H9 (cell line): ENCODE data around the gene SRM. TPM values are rescaled to one million over a fixed set of nuclear protein-coding genes. Genes with fewer than 3 reads are reported as not detected.

Source experiments
- DNase-seq: peaks from one replicate; pipeline ENCODE4 v3.0.0-alpha.2; 2017
- H2AFZ ChIP-seq: one replicate; pipeline ENCODE4 v1.6.1; 2013; ENCODE audit warnings: mild to moderate bottlenecking, low read length, control low read depth, moderate library complexity
- H2AK5ac ChIP-seq: 2 replicates; pipeline ENCODE4 v1.6.1; 2013; ENCODE audit warnings: low read length, control low read depth, mixed read lengths; ENCODE audit not compliant: insufficient read length
- H2BK120ac ChIP-seq: one replicate; pipeline ENCODE4 v1.6.1; 2013; ENCODE audit warnings: low read depth, mild to moderate bottlenecking, low read length, control low read depth, inconsistent platforms; ENCODE audit not compliant: poor library complexity, severe bottlenecking
- H2BK12ac ChIP-seq: 2 replicates; pipeline ENCODE4 v1.6.1; 2013; ENCODE audit warnings: low read length, control low read depth, mixed read lengths, low read depth; ENCODE audit not compliant: insufficient read length
- H2BK15ac ChIP-seq: 2 replicates; pipeline ENCODE4 v1.6.1; 2013; ENCODE audit warnings: low read depth, low read length, control low read depth
- H2BK20ac ChIP-seq: one replicate; pipeline ENCODE4 v1.6.1; 2013; ENCODE audit warnings: low read depth, mild to moderate bottlenecking, low read length, control low read depth, inconsistent platforms; ENCODE audit not compliant: poor library complexity, severe bottlenecking
- H2BK5ac ChIP-seq: 2 replicates; pipeline ENCODE4 v1.6.1; 2013; ENCODE audit warnings: low read length, control low read depth, mixed read lengths; ENCODE audit not compliant: insufficient read length
- H3K14ac ChIP-seq: 2 replicates; pipeline ENCODE4 v1.6.1; 2013; ENCODE audit warnings: low read length, control low read depth; ENCODE audit not compliant: insufficient read depth
- H3K18ac ChIP-seq: 2 replicates; pipeline ENCODE4 v1.6.1; 2013; ENCODE audit warnings: low read depth, mild to moderate bottlenecking, mixed read lengths, low read length, control low read depth; ENCODE audit not compliant: insufficient read length
- H3K23ac ChIP-seq: 2 replicates; pipeline ENCODE4 v1.6.1; 2013; ENCODE audit warnings: low read length, control low read depth, mixed read lengths, low read depth; ENCODE audit not compliant: insufficient read length
- H3K23me2 ChIP-seq: 2 replicates; pipeline ENCODE4 v1.6.1; 2013; ENCODE audit warnings: low read depth, mild to moderate bottlenecking, mixed read lengths, low read length, control low read depth; ENCODE audit not compliant: insufficient read length, poor library complexity, severe bottlenecking
- H3K27ac ChIP-seq: 2 replicates; pipeline ENCODE4 v1.5.1; 2013; ENCODE audit warnings: low read length, control low read depth, mixed read lengths, low read depth; ENCODE audit not compliant: insufficient read length
- H3K27me3 ChIP-seq: 2 replicates; pipeline ENCODE4 v1.6.1; 2013; ENCODE audit warnings: low read length, control low read depth, inconsistent platforms; ENCODE audit not compliant: insufficient read depth
- H3K4ac ChIP-seq: 2 replicates; pipeline ENCODE4 v1.6.1; 2013; ENCODE audit warnings: low read depth, mild to moderate bottlenecking, control low read depth, inconsistent platforms, low read length, moderate library complexity
- H3K4me1 ChIP-seq: 2 replicates; pipeline ENCODE4 v1.6.1; 2013; ENCODE audit warnings: low read length, control low read depth, inconsistent platforms; ENCODE audit not compliant: insufficient read depth
- H3K4me2 ChIP-seq: 2 replicates; pipeline ENCODE4 v1.6.1; 2013; ENCODE audit warnings: low read length, control low read depth, mixed read lengths; ENCODE audit not compliant: insufficient read length, insufficient read depth
- H3K56ac ChIP-seq: 2 replicates; pipeline ENCODE4 v1.6.1; 2013; ENCODE audit warnings: low read depth, mild to moderate bottlenecking, mixed read lengths, low read length, control low read depth; ENCODE audit not compliant: insufficient read length
- H3K79me1 ChIP-seq: 2 replicates; pipeline ENCODE4 v1.6.1; 2013; ENCODE audit warnings: low read depth, mild to moderate bottlenecking, moderate library complexity, low read length, control low read depth, inconsistent platforms; ENCODE audit not compliant: insufficient read depth, poor library complexity, severe bottlenecking
- H3K79me2 ChIP-seq: 2 replicates; pipeline ENCODE4 v1.6.1; 2013; ENCODE audit warnings: low read length, control low read depth, inconsistent platforms; ENCODE audit not compliant: insufficient read depth
- H3K9ac ChIP-seq: 2 replicates; pipeline ENCODE4 v1.6.1; 2013; ENCODE audit warnings: low read length, control low read depth, mixed read lengths; ENCODE audit not compliant: insufficient read length; ENCODE audit errors: extremely low read depth
- H3K9me3 ChIP-seq: one replicate; pipeline ENCODE4 v1.6.1; 2013; ENCODE audit warnings: low read depth, low read length, inconsistent platforms; ENCODE audit not compliant: control insufficient read depth
- H3T11ph ChIP-seq: one replicate; pipeline ENCODE4 v1.6.1; 2013; ENCODE audit warnings: mild to moderate bottlenecking, low read length, control low read depth, inconsistent platforms
- H4K20me1 ChIP-seq: one replicate; pipeline ENCODE4 v1.6.1; 2013; ENCODE audit not compliant: control insufficient read depth, insufficient read length, insufficient read depth
- H4K5ac ChIP-seq: 2 replicates; pipeline ENCODE4 v1.6.1; 2013; ENCODE audit warnings: low read depth, mild to moderate bottlenecking, mixed read lengths, low read length, control low read depth; ENCODE audit not compliant: insufficient read length
- H4K8ac ChIP-seq: replicated peaks from 2 replicates; pipeline ENCODE4 v1.6.1; 2013; ENCODE audit warnings: low read length, control low read depth, mixed read lengths, low read depth; ENCODE audit not compliant: insufficient read length
- H4K91ac ChIP-seq: 2 replicates; pipeline ENCODE4 v1.6.1; 2013; ENCODE audit warnings: low read depth, mild to moderate bottlenecking, moderate library complexity, mixed read lengths, low read length, control low read depth; ENCODE audit not compliant: insufficient read length
- H3K27ac Mint-ChIP-seq, 3 experiments: 2 replicates in 2 of 3; 3 replicates in 1 of 3; pipeline ENCODE4 v1.8.0; 2020 to 2021; ENCODE audit warnings: mixed read lengths in 3 of 3, mild to moderate bottlenecking in 1 of 3, moderate library complexity in 1 of 3
- H3K27me3 Mint-ChIP-seq: 2 replicates; pipeline ENCODE4 v1.8.0; 2021; ENCODE audit warnings: low read depth, mild to moderate bottlenecking, moderate library complexity, mixed read lengths
- H3K36me3 Mint-ChIP-seq, 3 experiments: 2 replicates in 2 of 3; 3 replicates in 1 of 3; pipeline ENCODE4 v1.8.0; 2020 to 2021; ENCODE audit warnings: low read depth in 3 of 3, mixed read lengths in 3 of 3; ENCODE audit not compliant: insufficient read depth in 1 of 3
- H3K4me1 Mint-ChIP-seq, 2 experiments: 2 replicates each; pipeline ENCODE4 v1.8.0; 2020; ENCODE audit warnings: mixed read lengths in 2 of 2
- H3K4me3 Mint-ChIP-seq, 2 experiments: 2 replicates in 1 of 2; 3 replicates in 1 of 2; pipeline ENCODE4 v1.8.0; 2020 to 2021; ENCODE audit warnings: mild to moderate bottlenecking in 2 of 2, mixed read lengths in 2 of 2, moderate library complexity in 1 of 2
- H3K9me3 Mint-ChIP-seq, 2 experiments: 2 replicates in 1 of 2; 3 replicates in 1 of 2; pipeline ENCODE4 v1.8.0; 2020; ENCODE audit warnings: mild to moderate bottlenecking in 2 of 2, mixed read lengths in 2 of 2, moderate library complexity in 1 of 2
- CTCF ChIP-seq: fragments of 200-600 bp; sonication (generic); conservative IDR thresholded peaks from 3 replicates; pipeline ENCODE4 v1.8.0; 2021; ENCODE audit warnings: antibody characterized with exemption, mild to moderate bottlenecking
- WGBS: extraction: QIAGEN DNeasy Blood & Tissue Kit; methylation state at CpG from one replicate; pipeline ENCODE4 v1.1.7; 2013; ENCODE audit warnings: missing lambda C conversion rate, low lambda C conversion rate, mixed read lengths; ENCODE audit not compliant: insufficient read length; ENCODE audit errors: extremely low coverage; 5-methylcytosine and 5-hydroxymethylcytosine counted together
- total RNA-seq: library from RNA; stranded (reverse); gene quantifications from 2 replicates; pipeline ENCODE4 v1.2.1, GENCODE V29; 2021

Gene SRM
- total RNA-seq, 1 experiment from 2014 or later: 196 TPM

GRCh38 chr1:11054666-11055065 is 5.2 kb downstream of the SRM start:
- peaks cover 16 to 25% of the 10 kb centered on the region in 2 experiments for H3K4me1 Mint-ChIP-seq
- no peaks in the 10 kb centered on the region for H4K20me1 ChIP-seq
- H3K27ac Mint-ChIP-seq: peak overlapping the region in 1 of 3 experiments; percentile 62; a peak in 1 of 7 replicates

More at GRCh38 chr1:11054666-11055065, 5.2 kb downstream of the SRM start:
- peaks cover 2% of the 10 kb centered on the region; the same call in 1 of the 2 replicates for H3K79me2 ChIP-seq
- H2AK5ac ChIP-seq: no peak overlapping the region
- no peak overlapping the region for H2AFZ ChIP-seq
- no peak overlapping the region for H3K14ac ChIP-seq
- H3K4ac ChIP-seq: no peak overlapping the region
- H3K27me3 ChIP-seq: no peaks in the 10 kb centered on the region; the same call in 1 of the 2 replicates
- H3T11ph ChIP-seq: no peak overlapping the region
- Mint-ChIP-seq H3K9me3 (no peaks in the 10 kb centered on the region), H3K4me3 (no peak overlapping the region), H3K36me3 (peaks cover 24 to 49% (median 30%) of the 10 kb centered on the region in 3 experiments), H3K27me3 (no peaks in the 10 kb centered on the region)
- H4K8ac ChIP-seq: no peak overlapping the region
- DNase-seq: no peak
- H3K23ac ChIP-seq: no peak overlapping the region
- H3K56ac ChIP-seq: no peak overlapping the region
- H2BK120ac ChIP-seq: no peak overlapping the region
- no peak overlapping the region for H2BK15ac ChIP-seq
- no peak overlapping the region for H2BK5ac ChIP-seq
- peaks cover 7% of the 10 kb centered on the region for H3K23me2 ChIP-seq
- no peak overlapping the region for H3K27ac ChIP-seq
- H3K9me3 ChIP-seq: no peaks in the 10 kb centered on the region
- H3K4me1 ChIP-seq: no peaks in the 10 kb centered on the region
- H2BK12ac ChIP-seq: no peak overlapping the region
- no peak overlapping the region for H4K91ac ChIP-seq
- no peak overlapping the region for H3K9ac ChIP-seq
- no peak overlapping the region for H2BK20ac ChIP-seq
- H3K79me1 ChIP-seq: no peaks in the 10 kb centered on the region
- H4K5ac ChIP-seq: no peak overlapping the region
- WGBS: no CpG with 5 or more reads among the region's 22 CpGs
- no peak overlapping the region for H3K4me2 ChIP-seq
- no peak overlapping the region for H3K18ac ChIP-seq
- TF ChIP-seq CTCF: no peak
